HAP-1 (cell line): ENCODE data around the gene THAP7.

Experiments
- DNase-seq, 2 experiments: peaks; one replicate each; pipeline ENCODE4 v3.0.0-alpha.2; 2016 to 2020; ENCODE audit warnings: low spot score in 2 of 2
- H3K27me3 ChIP-seq: fragments of 250-450 bp; sonication (Bioruptor Pico); 2 replicates; pipeline ENCODE4 v1.5.1; 2020; ENCODE audit warnings: low read depth, mild to moderate bottlenecking, moderate library complexity
- H3K36me3 ChIP-seq: fragments of 250-450 bp; sonication (Bioruptor Pico); replicated peaks from 2 replicates; pipeline ENCODE4 v1.5.1; 2020; ENCODE audit warnings: mild to moderate bottlenecking
- H3K4me1 ChIP-seq: fragments of 250-450 bp; sonication (Bioruptor Pico); 2 replicates; pipeline ENCODE4 v1.5.1; 2020; ENCODE audit warnings: mild to moderate bottlenecking
- H3K4me3 ChIP-seq: fragments of 250-450 bp; sonication (Bioruptor Pico); 2 replicates; pipeline ENCODE4 v1.5.1; 2020; ENCODE audit warnings: mild to moderate bottlenecking, moderate library complexity
- H3K9me3 ChIP-seq: fragments of 250-450 bp; sonication (Bioruptor Pico); 2 replicates; pipeline ENCODE4 v1.5.1; 2020; ENCODE audit warnings: mild to moderate bottlenecking, moderate library complexity
- in situ Hi-C: fragments of 300-500 bp; cut with MboI; formaldehyde crosslinking; loops from 3 replicates; pipeline ENCODE4 v1.14.3; 2020; ENCODE audit warnings: low sequenced_read_pairs, inconsistent platforms, mixed read lengths

Gene THAP7

DNA sequence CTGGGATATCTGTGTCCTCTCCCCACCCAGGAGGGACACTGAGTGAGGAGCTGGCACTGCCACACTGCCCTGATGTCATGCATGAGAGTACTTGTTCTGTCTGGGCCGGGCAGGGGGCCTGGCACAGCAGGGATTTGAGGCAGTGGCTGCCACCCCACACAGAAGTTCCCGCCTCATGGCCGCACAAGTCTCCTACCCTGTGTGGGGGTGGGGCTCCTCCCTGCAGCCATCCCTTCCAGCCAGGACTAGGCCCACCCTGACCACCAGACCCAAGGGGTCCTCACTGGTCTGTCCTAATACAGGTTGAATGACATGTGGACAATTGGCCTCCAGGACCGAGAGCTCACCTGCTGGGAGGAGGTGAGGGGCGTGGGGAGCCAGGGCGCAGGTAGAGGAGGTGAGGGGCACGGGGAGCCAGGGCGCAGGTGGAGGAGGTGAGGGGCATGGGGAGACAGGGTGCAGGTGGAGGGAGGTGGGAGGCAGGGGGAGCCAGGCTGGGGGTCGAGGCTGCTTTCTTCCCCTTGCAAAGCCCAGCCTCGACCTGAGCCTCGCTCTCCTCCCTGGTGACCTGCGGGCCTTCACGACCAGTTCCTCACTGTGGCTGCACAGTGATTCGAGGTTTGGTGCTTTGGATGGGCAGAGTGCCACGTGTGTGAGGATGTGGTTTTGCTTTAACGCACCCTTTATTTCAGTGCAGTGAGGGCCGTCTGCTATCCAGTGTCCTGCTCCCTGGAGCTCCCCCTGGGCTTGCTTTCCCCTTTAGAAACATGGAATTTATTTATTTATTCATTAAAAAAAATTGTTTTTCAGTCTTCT, 12.4 kb downstream of the THAP7 start:
- Histone ChIP-seq H3K4me1 (no peaks in the 10 kb centered on the region), H3K9me3 (no peaks in the 10 kb centered on the region), H3K27me3 (no peaks in the 10 kb centered on the region), H3K4me3 (no peak overlapping the region), H3K36me3 (peaks cover 24% of the 10 kb centered on the region)
- no peak for DNase-seq
- in situ Hi-C loops = loop anchor here (10.0 kb wide), 2 partner anchors 75 to 185 kb away; partner anchors contain the start of gene CRKL

DNA sequence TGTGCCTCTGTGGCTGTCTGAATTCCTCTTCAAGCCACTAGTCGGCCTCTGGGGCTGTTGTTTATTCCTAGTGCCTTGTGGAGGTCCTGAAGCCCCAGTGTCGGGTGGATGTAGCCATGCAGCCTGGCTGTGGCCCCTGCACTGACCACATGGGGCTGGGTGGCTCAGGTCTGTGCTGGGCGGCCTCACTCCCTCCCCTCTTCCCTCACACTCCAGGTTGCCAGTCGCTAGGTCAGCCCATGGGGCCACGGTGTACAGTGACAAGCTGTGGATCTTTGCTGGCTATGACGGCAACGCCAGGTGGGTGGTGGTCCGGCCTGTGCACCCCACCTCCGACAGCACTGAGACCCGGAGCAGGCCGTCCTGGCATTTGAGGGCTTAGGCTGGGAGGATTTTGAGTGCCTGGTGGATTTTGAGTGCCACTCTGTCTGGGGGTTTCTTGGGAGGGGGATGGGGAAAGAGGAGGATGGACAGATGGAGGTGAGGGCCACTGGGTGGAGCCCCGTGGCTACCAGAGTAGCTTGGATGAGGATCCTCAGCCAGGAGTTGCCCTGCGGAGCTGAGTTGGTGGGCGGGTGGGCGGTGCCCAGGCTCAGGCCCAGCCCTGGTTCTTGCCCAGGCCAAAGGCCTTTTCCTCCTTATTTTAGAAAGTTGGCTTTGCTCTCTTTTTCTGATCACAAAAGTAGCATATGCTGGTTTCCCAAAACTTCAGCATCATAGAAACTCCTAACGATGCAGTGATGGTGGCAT, 13.2 kb downstream of the THAP7 start:
- H3K9me3 ChIP-seq = no peaks in the 10 kb centered on the region
- no peak overlapping the region for H3K4me3 ChIP-seq
- in situ Hi-C loops = loop anchor here (10.0 kb wide), 2 partner anchors 74 to 184 kb away; partner anchors contain the start of gene CRKL
- H3K4me1 ChIP-seq = no peaks in the 10 kb centered on the region
- no peak for DNase-seq
- peaks cover 28% of the 10 kb centered on the region for H3K36me3 ChIP-seq
- H3K27me3 ChIP-seq = no peaks in the 10 kb centered on the region

DNA sequence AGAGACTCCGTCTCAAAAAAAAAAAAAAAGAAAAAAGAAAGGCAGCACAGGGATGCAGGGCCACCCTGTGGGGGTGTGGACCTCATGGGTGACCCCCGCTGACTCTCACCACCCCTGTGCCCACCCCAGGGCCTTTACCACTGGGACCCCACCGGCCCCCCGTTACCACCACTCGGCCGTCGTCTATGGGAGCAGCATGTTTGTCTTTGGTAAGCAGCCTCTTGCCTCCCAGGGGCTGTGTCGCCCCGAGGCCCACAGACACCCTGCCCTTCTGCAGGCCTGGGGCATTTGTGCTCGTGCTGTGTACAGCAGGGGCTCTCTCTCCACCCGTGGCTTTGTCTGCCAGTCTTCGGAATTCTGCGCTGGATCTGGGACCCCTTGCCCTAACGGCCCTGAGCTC, 14.5 kb downstream of the THAP7 start:
- H3K4me3 ChIP-seq = no peak overlapping the region
- H3K36me3 ChIP-seq = peaks cover 25% of the 10 kb centered on the region
- no peaks in the 10 kb centered on the region for H3K9me3 ChIP-seq
- peaks cover 4% of the 10 kb centered on the region; the same call in 1 of the 2 replicates for H3K4me1 ChIP-seq
- no peak for DNase-seq
- in situ Hi-C loops = loop anchor here (10.0 kb wide), 2 partner anchors 73 to 183 kb away; partner anchors contain the start of gene CRKL
- no peaks in the 10 kb centered on the region for H3K27me3 ChIP-seq

DNA sequence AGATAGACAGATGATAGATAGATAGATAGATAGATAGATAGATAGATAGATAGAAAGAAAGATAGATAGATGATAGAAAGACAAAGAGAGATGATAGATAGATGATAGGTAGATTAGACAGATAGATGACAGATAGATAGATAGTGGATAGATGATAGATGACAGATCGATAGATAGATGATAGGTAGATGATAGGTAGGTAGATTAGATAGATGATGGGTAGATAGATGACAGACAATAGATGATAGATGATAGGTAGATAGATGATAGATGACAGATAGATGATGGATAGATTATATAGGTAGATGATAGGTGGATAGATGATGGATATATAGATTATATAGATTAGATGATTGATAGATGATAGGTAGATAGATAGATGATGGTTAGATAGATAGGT, 15.6 kb downstream of the THAP7 start:
- DNase-seq = no peak
- in situ Hi-C loops = loop anchor here (10.0 kb wide), 2 partner anchors 72 to 182 kb away; partner anchors contain the start of gene CRKL
- H3K36me3 ChIP-seq = peaks cover 15% of the 10 kb centered on the region
- no peaks in the 10 kb centered on the region for H3K27me3 ChIP-seq
- H3K4me1 ChIP-seq = peaks cover 6% of the 10 kb centered on the region
- no peak overlapping the region for H3K4me3 ChIP-seq
- no peaks in the 10 kb centered on the region for H3K9me3 ChIP-seq

DNA sequence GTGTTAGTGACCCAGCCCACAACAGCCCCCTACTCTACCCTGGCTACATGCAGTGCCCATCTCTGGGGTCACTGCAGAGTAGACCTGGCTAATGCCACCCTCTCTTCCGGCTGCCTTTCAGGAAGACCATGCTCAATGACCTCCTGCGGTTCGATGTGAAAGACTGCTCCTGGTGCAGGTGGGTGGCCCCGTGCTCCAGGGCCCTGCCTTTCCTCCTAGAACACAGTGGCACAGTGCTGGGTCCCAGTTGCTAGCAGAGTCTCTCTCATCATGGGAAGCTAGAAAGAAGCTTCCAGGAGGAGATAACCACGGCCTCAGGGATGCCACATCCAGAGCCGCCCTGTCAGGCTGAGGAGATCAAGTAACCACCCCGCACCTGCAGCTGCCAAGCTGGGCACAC, 16.2 kb downstream of the THAP7 start:
- Histone ChIP-seq H3K4me1 (peaks cover 9% of the 10 kb centered on the region), H3K36me3 (peaks cover 12% of the 10 kb centered on the region), H3K4me3 (no peak overlapping the region), H3K27me3 (no peaks in the 10 kb centered on the region), H3K9me3 (no peaks in the 10 kb centered on the region)
- DNase-seq = no peak
- in situ Hi-C loops = loop anchor here (10.0 kb wide), 2 partner anchors 71 to 181 kb away; partner anchors contain the start of gene CRKL

DNA sequence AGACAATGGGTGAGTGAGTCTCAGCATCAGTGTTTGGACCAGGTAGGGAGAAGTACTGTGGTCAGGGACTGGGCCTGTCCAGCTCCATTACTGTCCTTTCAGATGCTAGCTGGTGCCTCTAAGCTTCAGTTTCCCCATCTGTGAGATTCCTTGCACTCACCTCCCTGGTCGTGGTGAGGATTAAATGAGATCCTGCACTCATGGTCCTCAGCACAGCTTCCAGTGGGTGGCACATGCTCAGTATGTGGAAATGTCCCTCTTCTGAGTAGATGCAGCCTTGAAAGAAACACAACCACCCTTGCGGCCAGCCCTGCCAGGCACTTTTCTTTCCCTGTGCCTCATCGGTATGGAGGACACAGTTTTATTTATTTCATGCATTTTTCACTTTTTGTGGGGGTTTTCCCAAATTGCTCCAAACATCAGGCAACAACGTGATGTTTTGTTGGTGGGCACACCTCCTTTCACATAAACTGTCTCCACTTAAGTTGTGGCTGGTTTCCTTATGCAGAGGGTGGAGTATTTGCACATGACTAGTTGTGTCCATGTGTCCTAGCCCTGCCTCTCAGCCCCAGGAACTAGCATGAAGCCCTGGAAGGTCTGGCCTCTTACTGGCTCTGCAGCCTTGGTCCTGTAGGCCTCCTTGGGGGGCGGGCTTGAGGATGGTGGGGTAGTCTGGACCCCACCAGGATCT, 18.7 kb downstream of the THAP7 start:
- Histone ChIP-seq H3K4me3 (peak overlapping the region; percentile 82), H3K9me3 (peaks cover 7% of the 10 kb centered on the region; the same call in 1 of the 2 replicates), H3K27me3 (no peaks in the 10 kb centered on the region), H3K4me1 (peaks cover 9% of the 10 kb centered on the region), H3K36me3 (peaks cover 12% of the 10 kb centered on the region)
- DNase-seq = no peak
- in situ Hi-C loops = loop anchor here (10.0 kb wide), 2 partner anchors 68 to 178 kb away; partner anchors contain the start of gene CRKL

DNA sequence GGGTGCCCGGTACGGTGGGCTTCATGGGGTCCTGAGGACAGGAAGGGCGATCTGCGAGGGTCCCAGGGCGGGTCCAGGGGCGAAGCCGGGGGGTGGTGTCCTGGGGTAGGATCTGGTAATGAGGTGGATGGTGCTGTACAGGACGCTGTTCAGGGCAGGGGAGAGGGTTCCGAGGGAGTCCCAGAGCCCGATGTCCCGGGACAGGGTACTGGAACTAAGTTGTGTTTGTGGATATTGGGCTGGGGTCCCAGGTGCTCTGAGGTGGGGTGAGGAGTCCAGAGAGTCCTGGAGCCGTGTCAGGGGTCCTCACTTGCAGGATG, 19.4 kb downstream of the THAP7 start:
- in situ Hi-C loops = loop anchor here (10.0 kb wide), 2 partner anchors 68 to 178 kb away; partner anchors contain the start of gene CRKL
- Histone ChIP-seq H3K9me3 (peaks cover 7% of the 10 kb centered on the region; the same call in 1 of the 2 replicates), H3K36me3 (peaks cover 10% of the 10 kb centered on the region), H3K4me1 (peaks cover 9% of the 10 kb centered on the region), H3K27me3 (no peaks in the 10 kb centered on the region), H3K4me3 (peak overlapping the region; percentile 82)
- no peak for DNase-seq

DNA sequence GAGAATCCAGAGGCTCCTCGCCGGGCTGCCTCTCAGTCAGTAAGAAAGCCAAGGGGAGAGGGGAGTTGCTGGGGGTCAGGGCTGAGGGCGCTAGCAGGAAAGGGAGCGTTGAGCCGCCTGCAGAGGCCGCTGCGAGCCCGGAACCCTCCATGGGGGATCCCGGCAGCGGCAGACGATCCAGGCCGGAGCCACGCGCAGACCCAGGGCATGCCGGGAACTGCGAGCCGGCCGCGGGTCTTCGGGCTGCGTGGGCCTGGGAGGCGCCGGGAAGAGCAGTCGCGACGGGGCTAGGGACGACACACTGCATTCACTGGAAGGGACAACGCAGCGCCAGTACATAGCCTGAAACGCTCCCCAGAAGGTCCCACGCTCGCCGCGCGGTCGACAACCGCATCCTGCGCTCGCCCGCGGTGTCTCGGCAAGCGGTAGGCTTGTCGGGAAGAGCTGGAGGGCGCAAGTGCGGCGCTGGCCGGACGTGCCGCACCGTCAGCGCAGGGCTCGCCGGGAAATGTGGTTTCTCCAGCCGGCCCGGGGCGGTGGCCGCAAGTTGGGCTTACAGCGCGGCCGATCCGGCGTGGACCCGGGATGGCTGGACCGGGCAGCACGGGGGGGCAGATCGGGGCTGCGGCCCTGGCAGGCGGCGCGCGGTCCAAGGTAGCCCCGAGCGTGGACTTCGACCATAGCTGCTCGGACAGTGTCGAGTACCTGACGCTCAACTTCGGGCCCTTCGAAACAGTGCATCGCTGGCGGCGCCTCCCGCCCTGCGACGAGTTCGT, 19.9 kb downstream of the THAP7 start, which contains the start of gene LZTR1:
Gene LZTR1 (plus strand): TSS at position 511 of the 776 bp plus-strand sequence. CDS start 75 bp downstream, at position 586.
- Histone ChIP-seq H3K4me1 (peaks cover 9% of the 10 kb centered on the region), H3K4me3 (peak within 1 kb of the TSS; percentile 82), H3K9me3 (peaks cover 7% of the 10 kb centered on the region; the same call in 1 of the 2 replicates), H3K27me3 (no peaks in the 10 kb centered on the region), H3K36me3 (peaks cover 9% of the 10 kb centered on the region)
- in situ Hi-C loops = loop anchor here (10.0 kb wide), 2 partner anchors 67 to 177 kb away; partner anchors contain the start of gene CRKL
- DNase-seq = peak; percentile 57 to 82

DNA sequence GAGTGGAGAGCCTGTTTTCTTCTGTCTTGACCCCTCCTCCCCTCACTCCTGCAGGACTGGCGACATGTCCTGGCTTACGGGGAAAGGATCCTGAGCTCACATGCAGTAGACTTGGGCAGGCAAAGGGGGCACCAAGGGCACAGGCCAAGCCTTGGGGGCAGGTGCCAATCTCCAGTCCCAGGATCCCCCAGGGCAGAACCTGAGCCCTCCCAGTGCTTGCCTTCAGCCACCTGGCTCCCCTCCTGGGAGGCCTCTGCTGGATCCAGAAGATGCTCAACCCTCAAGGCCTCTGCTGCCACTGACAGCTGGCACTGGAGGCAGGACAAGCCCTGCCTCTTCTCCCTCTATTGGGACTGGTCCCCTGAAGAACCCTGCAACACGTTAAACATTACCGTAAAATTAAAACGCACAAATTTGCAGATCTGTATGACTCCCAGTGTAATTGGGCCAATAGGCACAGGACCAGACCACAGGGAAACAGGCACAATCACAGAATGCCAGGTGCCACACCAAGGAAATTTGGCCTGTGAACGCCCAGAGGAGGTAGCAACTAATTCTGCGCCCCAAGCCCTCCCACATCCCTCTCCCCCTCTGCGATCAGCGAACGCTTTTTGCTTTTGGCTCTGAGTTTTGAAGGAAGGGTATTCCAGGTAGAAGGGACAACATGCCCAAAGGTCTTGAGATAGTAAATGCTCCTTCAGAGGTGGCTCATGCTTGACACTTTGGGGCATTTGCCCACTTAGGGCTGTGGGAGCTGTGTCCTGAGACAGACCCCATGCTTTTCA, 20.8 kb downstream of the THAP7 start:
- H3K9me3 ChIP-seq = peaks cover 7% of the 10 kb centered on the region; the same call in 1 of the 2 replicates
- peaks cover 9% of the 10 kb centered on the region for H3K36me3 ChIP-seq
- peaks cover 9% of the 10 kb centered on the region for H3K4me1 ChIP-seq
- H3K4me3 ChIP-seq = peak overlapping the region; percentile 82
- H3K27me3 ChIP-seq = no peaks in the 10 kb centered on the region
- in situ Hi-C loops = loop anchor here (10.0 kb wide), 2 partner anchors 66 to 176 kb away; partner anchors contain the start of gene CRKL
- no peak for DNase-seq

DNA sequence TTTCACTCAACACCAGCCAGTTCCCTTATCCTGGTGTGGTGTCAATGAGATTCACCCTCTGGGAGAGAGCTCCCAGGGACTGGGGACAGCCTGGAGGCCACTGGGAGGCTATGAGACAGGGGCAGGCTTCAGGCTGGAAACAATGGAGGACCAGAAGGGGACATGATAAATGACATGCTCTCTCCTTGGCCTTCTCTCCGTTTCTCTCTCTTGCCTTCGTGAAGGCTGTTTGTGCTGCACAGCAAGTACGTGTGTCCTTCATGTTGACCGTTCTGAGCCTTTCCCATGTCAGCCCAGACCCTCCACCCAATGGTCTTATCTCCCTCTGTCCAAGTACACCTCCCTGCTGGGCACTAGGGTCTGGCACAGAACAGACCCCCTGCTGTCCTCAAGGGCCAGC, 21.4 kb downstream of the THAP7 start:
- peaks cover 7% of the 10 kb centered on the region; the same call in 1 of the 2 replicates for H3K9me3 ChIP-seq
- no peaks in the 10 kb centered on the region for H3K27me3 ChIP-seq
- in situ Hi-C loops = loop anchor here (10.0 kb wide), 2 partner anchors 66 to 176 kb away; partner anchors contain the start of gene CRKL
- H3K4me3 ChIP-seq = no peak overlapping the region
- peaks cover 5% of the 10 kb centered on the region for H3K36me3 ChIP-seq
- DNase-seq = no peak
- peaks cover 9% of the 10 kb centered on the region for H3K4me1 ChIP-seq

DNA sequence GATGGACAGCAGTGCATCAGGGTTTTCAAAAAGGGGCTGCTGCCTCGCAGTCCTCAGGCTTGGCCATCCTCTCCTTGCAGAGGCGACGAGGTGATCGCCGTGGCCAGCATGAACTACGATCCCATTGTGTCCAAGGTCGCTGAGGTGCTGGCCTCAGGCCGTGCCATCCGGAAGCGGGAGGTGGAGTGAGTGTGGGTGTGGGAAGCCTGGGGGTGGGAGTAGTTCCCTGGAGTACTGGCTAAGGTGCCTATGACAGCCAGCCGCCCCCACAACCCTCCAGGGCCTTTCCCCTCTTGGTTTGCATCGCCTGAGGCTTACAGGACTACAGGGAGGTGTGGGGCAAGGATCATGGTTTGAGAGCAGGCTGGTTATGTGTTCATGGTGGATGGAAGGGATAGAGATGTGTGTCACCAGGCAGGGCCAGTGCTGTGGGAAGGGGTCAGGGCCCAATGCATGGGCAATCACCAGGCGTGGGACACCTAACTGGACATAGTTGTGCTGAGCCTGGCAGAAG, 21.9 kb downstream of the THAP7 start:
- DNase-seq = no peak
- Histone ChIP-seq H3K9me3 (peaks cover 7% of the 10 kb centered on the region; the same call in 1 of the 2 replicates), H3K4me1 (peaks cover 9% of the 10 kb centered on the region), H3K4me3 (no peak overlapping the region), H3K36me3 (peaks cover 5% of the 10 kb centered on the region), H3K27me3 (no peaks in the 10 kb centered on the region)
- in situ Hi-C loops = loop anchor here (10.0 kb wide), 2 partner anchors 65 to 175 kb away; partner anchors contain the start of gene CRKL
